SW480 (cell line): ENCODE results near the gene APOF.
"Not testable (repeated sequence)": the region's sequence is repeated elsewhere in the genome, so short reads cannot be mapped to it uniquely, and the experiment has no call there.

Source experiments
- DNase-seq: peaks from one replicate; pipeline ENCODE4 v3.0.0-alpha.2; 2016; ENCODE audit warnings: low spot score

Gene APOF

GRCh38 chr12:56362130-56363059 is at the start of gene APOF:
Gene APOF (minus strand): TSS chr12:56362857. CDS start chr12:56362745, 112 bp downstream.
- DNase-seq: no peak

GRCh38 chr12:56411781-56412639 is 49.4 kb upstream of the APOF start:
- no peak for DNase-seq

DNA sequence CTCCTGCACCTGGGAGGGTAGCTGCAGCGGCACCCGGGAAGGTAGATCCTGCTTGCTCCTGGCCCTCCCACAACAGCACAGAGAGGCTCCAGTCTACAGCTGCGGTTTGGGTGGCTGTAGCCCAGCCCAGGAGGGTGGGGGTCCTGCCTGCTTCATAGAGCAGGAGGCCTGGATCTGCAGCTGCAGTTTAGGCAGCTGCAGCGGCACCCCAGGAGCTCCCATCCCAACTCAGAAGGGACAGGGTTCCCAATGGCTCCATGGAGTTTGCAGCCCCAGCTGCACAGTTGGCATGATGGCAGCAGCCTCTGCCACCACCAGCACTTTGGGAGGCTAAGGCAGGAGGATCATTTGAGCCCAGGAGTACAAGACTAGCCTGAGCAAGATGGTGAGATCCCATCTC is 48.1 kb upstream of the APOF start:
- DNase-seq: no peak

DNA sequence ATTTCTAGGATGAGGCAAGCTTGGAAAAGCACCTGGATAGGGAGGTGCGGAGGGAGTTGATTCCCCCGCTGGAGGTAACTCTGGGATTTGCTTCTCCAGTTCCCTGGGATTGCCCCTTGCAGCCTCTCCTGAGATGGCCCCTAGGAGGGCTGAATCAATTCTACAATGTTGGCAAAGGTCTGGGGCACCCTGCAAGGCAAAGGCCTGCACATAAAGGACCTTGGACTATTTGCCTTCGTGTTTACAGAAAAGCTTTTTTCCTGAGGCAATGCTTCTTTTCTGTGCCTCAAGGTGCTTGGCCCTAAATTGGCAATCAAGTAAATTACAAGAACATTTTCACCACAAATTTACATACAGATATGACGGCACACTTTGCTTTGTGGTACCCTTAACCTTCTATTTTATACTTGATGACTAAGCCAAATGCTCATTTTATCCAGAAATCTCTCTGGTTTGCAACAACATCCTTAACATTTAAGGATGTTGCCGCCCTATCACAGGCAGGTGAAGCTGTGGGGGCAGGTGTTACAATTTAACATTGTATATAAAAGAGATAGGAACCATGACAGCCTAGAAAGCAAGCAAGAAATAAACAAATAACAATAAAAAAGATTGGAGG is 46.3 kb upstream of the APOF start:
- DNase-seq: no peak

- DNase-seq: not testable (repeated sequence)
These were observed 41.6 kb upstream of the APOF start for GRCh38 chr12:56404227-56404626.

DNA sequence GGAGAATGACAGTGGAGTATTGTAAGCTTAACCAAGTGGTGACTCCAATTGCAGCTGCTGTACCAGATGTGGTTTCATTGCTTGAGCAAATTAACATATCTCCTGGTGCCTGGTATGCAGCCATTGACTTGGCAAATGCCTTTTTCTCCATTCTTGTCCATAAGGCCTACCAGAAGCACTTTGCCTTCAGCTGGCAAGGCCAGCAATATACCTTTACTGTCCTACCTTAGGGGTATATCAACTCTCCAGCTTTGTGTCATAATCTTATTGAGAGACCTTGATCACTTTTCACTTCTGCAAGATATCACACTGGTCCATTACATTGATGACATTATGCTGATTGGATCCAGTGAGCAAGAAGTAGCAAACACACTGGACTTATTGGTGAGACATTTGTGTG is 39.0 kb upstream of the APOF start:
- DNase-seq: not testable (repeated sequence)

- not testable (repeated sequence) for DNase-seq
These were observed 38.5 kb upstream of the APOF start for GRCh38 chr12:56401125-56401524.

GRCh38 chr12:56399466-56399865 is 36.8 kb upstream of the APOF start:
- not testable (repeated sequence) for DNase-seq

- DNase-seq: no peak
These were observed 35.7 kb upstream of the APOF start for GRCh38 chr12:56398324-56398723.

DNA sequence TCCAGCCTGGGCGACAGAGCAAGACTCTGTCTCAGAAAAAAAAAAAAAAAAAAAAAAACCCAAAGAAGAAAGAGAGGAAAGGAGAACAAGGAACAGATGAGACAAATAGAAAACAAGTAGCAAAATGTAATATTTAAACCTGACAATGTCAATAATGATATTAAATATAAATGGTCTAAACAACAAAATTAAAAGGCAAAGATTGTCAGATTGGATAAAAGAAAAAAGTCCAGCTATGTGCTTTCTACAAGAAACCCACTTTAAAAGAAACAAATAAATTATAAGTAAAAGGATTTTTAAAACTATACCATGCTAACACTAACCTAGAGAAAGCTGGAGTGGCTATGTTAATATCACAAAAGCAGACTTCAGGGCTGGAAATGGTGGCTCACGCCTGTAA is 29.7 kb upstream of the APOF start:
- DNase-seq: no peak

- no peak for DNase-seq
These were observed 29.1 kb upstream of the APOF start for GRCh38 chr12:56391721-56392120.

DNA sequence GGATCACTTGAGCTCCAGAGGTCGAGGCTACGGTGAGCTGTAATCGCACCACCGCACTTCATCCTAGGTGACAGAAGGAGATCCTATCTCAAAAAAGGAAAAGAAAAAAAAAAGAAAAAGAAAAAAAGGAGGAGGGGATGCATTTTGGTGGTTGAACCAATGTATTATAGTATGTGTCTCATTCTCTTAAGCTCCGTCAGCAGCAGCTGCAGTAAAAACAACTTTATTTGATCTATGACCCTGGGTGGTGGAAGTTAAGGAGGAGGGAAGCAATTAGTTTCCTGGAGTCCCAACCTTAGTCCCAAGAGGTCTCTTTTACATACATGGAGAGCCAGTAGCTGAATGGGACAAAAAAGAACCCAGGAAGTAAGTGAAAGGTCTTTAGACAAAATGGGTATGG is 26.8 kb upstream of the APOF start:
- no peak for DNase-seq

DNA sequence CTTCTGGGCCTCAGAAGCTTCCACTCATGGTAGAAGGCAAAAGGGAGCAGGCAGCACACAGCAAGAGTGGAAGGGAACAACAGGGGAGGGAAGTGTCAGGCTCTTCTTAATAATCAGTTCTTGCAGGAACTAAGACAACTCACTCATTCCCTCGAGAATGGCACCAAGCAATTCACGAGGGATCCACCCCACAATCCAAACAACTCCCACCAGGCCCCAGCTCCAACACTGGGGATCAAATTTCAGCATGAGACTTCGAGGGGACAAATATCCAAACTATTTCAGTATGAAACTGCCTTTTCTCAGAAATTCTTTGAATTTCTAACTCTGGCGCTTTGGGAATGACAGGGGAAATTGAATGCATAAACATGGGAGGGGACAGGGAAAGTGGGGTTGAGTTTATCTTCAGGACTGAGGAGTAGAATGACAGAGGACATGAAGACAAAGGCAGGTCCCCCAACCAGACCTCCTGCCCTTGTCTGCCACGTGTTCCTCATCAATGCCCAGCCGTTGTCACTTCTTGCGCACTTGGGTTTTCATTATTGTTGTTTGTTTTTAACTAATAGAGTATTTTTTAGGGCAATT is 24.6 kb upstream of the APOF start:
- no peak for DNase-seq

DNA sequence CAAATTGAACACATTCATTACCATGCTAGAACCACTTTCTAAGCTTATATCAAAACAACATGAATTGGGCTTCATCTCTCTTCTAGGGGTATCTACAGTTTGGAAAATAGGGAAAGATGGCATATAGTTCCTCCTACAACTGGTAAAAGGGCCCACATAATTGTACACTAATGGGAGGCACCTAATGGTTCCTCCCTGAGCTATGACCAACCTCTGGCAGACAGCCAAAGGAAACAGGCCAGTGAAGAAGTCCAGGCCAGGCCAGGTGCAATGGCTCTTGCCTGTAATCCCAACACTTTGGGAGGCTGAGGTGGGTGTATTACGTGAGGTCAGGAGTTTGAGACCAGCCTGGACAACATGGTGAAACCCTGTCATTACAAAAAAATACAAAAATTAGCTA is 23.2 kb upstream of the APOF start:
- peak; percentile 11 for DNase-seq

- no peak for DNase-seq
These were observed 20.0 kb upstream of the APOF start for GRCh38 chr12:56382611-56383010.

GRCh38 chr12:56377989-56378316 is 15.3 kb upstream of the APOF start:
- no peak for DNase-seq

- DNase-seq: no peak
These were observed 14.8 kb upstream of the APOF start for GRCh38 chr12:56377310-56377988.

DNA sequence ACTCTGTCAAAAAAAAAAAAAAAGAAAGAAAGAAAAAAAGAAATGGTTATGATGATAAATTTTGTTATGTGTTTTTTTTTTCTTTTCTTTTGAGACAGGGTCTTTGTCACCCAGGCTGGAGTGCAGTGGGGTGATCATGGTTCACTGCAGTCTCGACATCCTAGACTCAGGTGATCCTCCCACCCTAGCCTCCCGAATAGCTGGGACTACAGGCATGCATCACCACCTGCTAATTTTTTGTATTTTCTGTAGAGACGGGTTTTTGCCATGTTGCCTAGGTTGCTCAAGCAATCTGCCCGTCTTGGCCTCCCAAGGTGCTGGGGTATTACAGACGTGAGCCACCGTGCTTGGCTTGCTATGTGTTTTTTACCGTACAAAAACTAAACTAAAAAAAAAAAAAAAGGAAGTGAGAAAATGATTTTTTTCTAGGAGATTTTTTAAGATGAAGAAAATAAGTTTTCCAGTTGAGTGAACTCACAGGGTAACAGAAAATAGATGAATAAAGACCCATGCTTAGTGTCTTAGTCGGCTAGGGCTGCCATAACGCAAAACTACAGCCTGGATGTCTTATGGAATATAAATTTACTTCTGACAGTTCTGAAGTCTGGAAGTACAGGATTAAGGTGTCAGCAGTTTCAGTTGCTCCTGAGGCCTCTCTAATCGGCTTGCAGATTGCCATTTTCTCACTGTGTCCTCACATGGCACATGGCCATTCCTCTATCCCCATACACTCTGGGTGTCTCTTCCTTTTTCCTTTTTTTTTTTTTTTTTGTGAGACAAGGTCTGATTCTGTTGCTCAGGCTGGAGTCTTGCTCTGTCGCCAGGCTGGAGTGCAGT is 13.2 kb upstream of the APOF start:
- no peak for DNase-seq

GRCh38 chr12:56374726-56375597 is 12.3 kb upstream of the APOF start:
- DNase-seq: no peak

- DNase-seq: no peak
These were observed 10.9 kb upstream of the APOF start for GRCh38 chr12:56373515-56373914.
